Endothelial cell of umbilical vein (primary cell): ENCODE data around the gene CNR2. TPM values are rescaled to one million over a fixed set of nuclear protein-coding genes. Genes with fewer than 3 reads are reported as not detected.

Experiments
- BruUV-seq: library from RNA; stranded (reverse); fragments of 400-500 nt; replicated peaks from 2 replicates; lab custom pipeline; 2021; lab: Mats Ljungman, UMichigan
- CTCF ChIA-PET: fragments of 300-600, 350-600 bp; sonication (Branson Sonifier 250); formaldehyde crosslinking; loops from one replicate; lab custom pipeline; 2021; ENCODE audit warnings: antibody characterized with exemption, inconsistent platforms; lab: Charles Lee
- POLR2A ChIA-PET: fragments of 300-600, 350-600 bp; sonication (Branson Sonifier 250); formaldehyde crosslinking; loops from one replicate; lab custom pipeline; 2021; ENCODE audit warnings: antibody characterized with exemption, inconsistent platforms; lab: Charles Lee
- DNase-seq: peaks from one replicate; pipeline ENCODE4 v3.0.0-alpha.2; 2011; ENCODE audit warnings: low read depth, low spot score
- FAIRE-seq: peaks from 2 replicates; lab custom pipeline; 2011; peaks lifted over from hg19 to GRCh38; lab: Jason Lieb, UNC
- H2AFZ ChIP-seq: 2 replicates; pipeline ENCODE4 v1.6.0; 2012; ENCODE audit warnings: low read depth, low read length, control low read depth, inconsistent platforms
- H3K27ac ChIP-seq: 2 replicates; pipeline ENCODE4 v1.5.1; 2011; ENCODE audit warnings: low read depth, mild to moderate bottlenecking, control low read depth, low read length, moderate library complexity; ENCODE audit not compliant: insufficient read depth
- H3K27me3 ChIP-seq, 2 experiments: 2 replicates each; pipeline versions ENCODE4 v1.6.0 to v1.6.1; 2011; ENCODE audit warnings: low read length in 2 of 2, mixed read lengths in 1 of 2; ENCODE audit not compliant: control insufficient read depth in 2 of 2, insufficient read depth in 2 of 2
- H3K36me3 ChIP-seq, 2 experiments: 2 replicates in 1 of 2; 3 replicates in 1 of 2; pipeline ENCODE4 v1.5.1; 2011; ENCODE audit warnings: low read length in 2 of 2, mild to moderate bottlenecking in 1 of 2, moderate library complexity in 1 of 2; ENCODE audit not compliant: control insufficient read depth in 2 of 2, insufficient read depth in 2 of 2; ENCODE audit errors: extremely low read depth in 1 of 2
- H3K4me1 ChIP-seq: 3 replicates; pipeline ENCODE4 v1.5.1; 2011; ENCODE audit warnings: mild to moderate bottlenecking, low read length; ENCODE audit not compliant: control insufficient read depth, insufficient read depth; ENCODE audit errors: extremely low read depth
- H3K4me2 ChIP-seq: 2 replicates; pipeline ENCODE4 v1.6.1; 2011; ENCODE audit warnings: low read length, control low read depth, mixed read lengths; ENCODE audit not compliant: insufficient read depth
- H3K4me3 ChIP-seq, 3 experiments: fragments of 200-600 bp in 1 of 3; sonication (generic), shearing (Covaris generic) in 1 of 3; replicated peaks in 1 of 3; 2 replicates each; pipeline ENCODE4 v1.5.1; 2011 to 2016; ENCODE audit warnings: control low read depth in 3 of 3, low read length in 3 of 3, mild to moderate bottlenecking in 2 of 3, inconsistent platforms in 1 of 3, low read depth in 1 of 3, moderate library complexity in 1 of 3; ENCODE audit not compliant: insufficient read depth in 1 of 3
- H3K79me2 ChIP-seq: 2 replicates; pipeline ENCODE4 v1.6.0; 2012; ENCODE audit warnings: low read length, inconsistent platforms; ENCODE audit not compliant: control insufficient read depth, insufficient read depth
- H3K9ac ChIP-seq: replicated peaks from 2 replicates; pipeline ENCODE3; 2011; ENCODE audit warnings: low read length, control low read depth; ENCODE audit not compliant: insufficient read depth; ENCODE audit errors: extremely low read depth
- H3K9me1 ChIP-seq: replicated peaks from 3 replicates; pipeline ENCODE4 v1.6.0; 2011; ENCODE audit warnings: mild to moderate bottlenecking, low read length; ENCODE audit not compliant: control insufficient read depth, insufficient read depth; ENCODE audit errors: extremely low read depth
- H3K9me3 ChIP-seq: replicated peaks from 2 replicates; pipeline ENCODE4 v1.5.1; 2012; ENCODE audit warnings: low read length, inconsistent platforms; ENCODE audit not compliant: control insufficient read depth, insufficient read depth
- H4K20me1 ChIP-seq: replicated peaks from 2 replicates; pipeline ENCODE3; 2011; ENCODE audit warnings: mild to moderate bottlenecking, low read length; ENCODE audit not compliant: control insufficient read depth, insufficient read depth; ENCODE audit errors: extremely low read depth
- EZH2 ChIP-seq: IDR thresholded peaks from 2 replicates; pipeline ENCODE4 v1.6.1; 2012; ENCODE audit warnings: borderline replicate concordance, low read depth, mild to moderate bottlenecking, moderate library complexity, low read length, inconsistent platforms; ENCODE audit not compliant: severe bottlenecking
- GATA2 ChIP-seq: IDR thresholded peaks from 2 replicates; pipeline ENCODE4 v1.7.0; 2011; ENCODE audit warnings: low read depth, mild to moderate bottlenecking, moderate library complexity, mixed read lengths, low read length; ENCODE audit not compliant: insufficient read length, insufficient read depth
- JUN ChIP-seq: IDR thresholded peaks from 2 replicates; pipeline ENCODE4 v1.6.1; 2011; ENCODE audit warnings: borderline replicate concordance, low read depth; ENCODE audit not compliant: insufficient read length, insufficient read depth
- MYC ChIP-seq: IDR thresholded peaks from one replicate; pipeline ENCODE4 v1.6.1; 2011; ENCODE audit warnings: mild to moderate bottlenecking, low read depth, low read length
- POLR2A ChIP-seq: IDR thresholded peaks from 2 replicates; pipeline ENCODE4 v1.6.1; 2012; ENCODE audit warnings: low read depth, mild to moderate bottlenecking, control low read depth, low read length
- POLR2AphosphoS5 ChIP-seq: IDR thresholded peaks from 2 replicates; pipeline ENCODE4 v1.6.1; 2012; ENCODE audit warnings: low read depth, mild to moderate bottlenecking, control low read depth, low read length, moderate library complexity; ENCODE audit not compliant: insufficient read depth
- dilution Hi-C: fragments of 300-500 bp; cut with MboI; formaldehyde crosslinking; loops from one replicate; pipeline ENCODE4 v1.15.0; 2019; ENCODE audit warnings: low sequenced_read_pairs; ENCODE audit not compliant: extremely low pct_ligation_motif_present
- intact Hi-C: fragments of 100-400 bp; cut with micrococcal nuclease; formaldehyde crosslinking; loops from one replicate; pipeline ENCODE4 v1.10.0; 2022
- polyA plus RNA-seq, 4 experiments: library from polyadenylated mRNA; depleted of rRNA in 3 of 4; stranded (reverse) in 3 of 4; unstranded in 1 of 4; fragments of >200 nt; gene quantifications; 2 replicates each; pipeline versions ENCODE4 v1.2.1 to v1.2.3, GENCODE V29; 2011 to 2012; ENCODE audit warnings: missing spikeins in 1 of 4
- total RNA-seq: library from RNA; stranded (reverse); gene quantifications from 2 replicates; pipeline ENCODE4 v1.2.3, GENCODE V29; 2021
- TF ChIP-seq, protein P1 (sequence below), 2 donors: IDR thresholded peaks; 1 replicate in 1 of 2; 2 replicates in 1 of 2; pipeline ENCODE4 v1.5.1; 2011; ENCODE audit warnings: low read length in 2 of 2, mild to moderate bottlenecking in 2 of 2, moderate library complexity in 2 of 2, control low read depth in 1 of 2, inconsistent platforms in 1 of 2, low read depth in 1 of 2; ENCODE audit not compliant: insufficient read depth in 1 of 2; ENCODE audit errors: extremely low read depth in 1 of 2

The CNR2 gene
- total and polyA plus RNA-seq, 2 donors (not counting 3 experiments of a cell fraction or from before 2014, with no cell fraction given), result not detected

DNA sequence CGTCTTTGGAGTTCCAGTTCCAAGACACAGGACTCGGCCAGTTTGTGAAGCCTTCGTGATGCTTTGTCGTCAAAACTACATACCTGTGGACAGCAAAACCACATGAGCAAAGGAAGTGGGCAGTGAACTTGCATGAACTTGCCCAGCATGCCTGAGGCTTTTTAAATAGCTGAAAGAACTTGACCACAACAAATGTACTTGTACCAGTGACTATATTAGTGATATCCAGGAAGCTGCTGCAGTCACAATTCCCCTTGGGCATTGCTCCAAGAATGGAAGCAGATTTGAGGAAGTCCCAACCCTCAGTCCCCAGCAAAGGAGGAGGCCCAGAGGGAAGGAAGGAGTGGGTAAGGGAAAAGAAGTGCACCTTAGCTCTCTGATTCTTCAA lies 47.6 kb downstream of the CNR2 start:
- no peak for DNase-seq
- no peak overlapping the region for H3K4me2 ChIP-seq
- BruUV-seq, result no TSS peak
- POLR2A ChIA-PET, result no interaction called here
- H3K9me1 ChIP-seq, result no peaks in the 10 kb centered on the region
- no peak overlapping the region for H3K27ac ChIP-seq
- TF ChIP-seq EZH2 (no peak), MYC (no peak), POLR2AphosphoS5 (no peak), JUN (no peak), POLR2A (no peak), GATA2 (no peak)
- TF ChIP-seq, protein P1, sequence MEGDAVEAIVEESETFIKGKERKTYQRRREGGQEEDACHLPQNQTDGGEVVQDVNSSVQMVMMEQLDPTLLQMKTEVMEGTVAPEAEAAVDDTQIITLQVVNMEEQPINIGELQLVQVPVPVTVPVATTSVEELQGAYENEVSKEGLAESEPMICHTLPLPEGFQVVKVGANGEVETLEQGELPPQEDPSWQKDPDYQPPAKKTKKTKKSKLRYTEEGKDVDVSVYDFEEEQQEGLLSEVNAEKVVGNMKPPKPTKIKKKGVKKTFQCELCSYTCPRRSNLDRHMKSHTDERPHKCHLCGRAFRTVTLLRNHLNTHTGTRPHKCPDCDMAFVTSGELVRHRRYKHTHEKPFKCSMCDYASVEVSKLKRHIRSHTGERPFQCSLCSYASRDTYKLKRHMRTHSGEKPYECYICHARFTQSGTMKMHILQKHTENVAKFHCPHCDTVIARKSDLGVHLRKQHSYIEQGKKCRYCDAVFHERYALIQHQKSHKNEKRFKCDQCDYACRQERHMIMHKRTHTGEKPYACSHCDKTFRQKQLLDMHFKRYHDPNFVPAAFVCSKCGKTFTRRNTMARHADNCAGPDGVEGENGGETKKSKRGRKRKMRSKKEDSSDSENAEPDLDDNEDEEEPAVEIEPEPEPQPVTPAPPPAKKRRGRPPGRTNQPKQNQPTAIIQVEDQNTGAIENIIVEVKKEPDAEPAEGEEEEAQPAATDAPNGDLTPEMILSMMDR (IDR thresholded peaks at IDR 0.05; ENCODE audit: extremely low read depth in 1 of 2, insufficient read depth in 1 of 2, low read depth in 1 of 2, low read length in 2 of 2), result no peak
- no peaks in the 10 kb centered on the region for H3K79me2 ChIP-seq
- no peak overlapping the region for H2AFZ ChIP-seq
- CTCF ChIA-PET, result interaction anchor here (0.9 to 1.4 kb wide), 4 partner anchors 11 to 95 kb away, joined by 3 to 7 read pairs (median 4); no protein-coding TSS in a partner anchor
- no peak overlapping the region for H3K4me3 ChIP-seq
- peak; percentile 4 for FAIRE-seq
- H3K36me3 ChIP-seq, result no peaks in the 10 kb centered on the region
- no peaks in the 10 kb centered on the region for H4K20me1 ChIP-seq
- H3K4me1 ChIP-seq, result peaks cover 4% of the 10 kb centered on the region
- intact Hi-C loops (no loop called here), dilution Hi-C loops (no loop called here)
- H3K9me3 ChIP-seq, result no peaks in the 10 kb centered on the region
- no peak overlapping the region for H3K9ac ChIP-seq
- H3K27me3 ChIP-seq, result peaks cover 4 to 10% of the 10 kb centered on the region in 2 experiments
